ENCODE results near the gene POLH.
"Not testable (repeated sequence)": the region's sequence is repeated elsewhere in the genome, so short reads cannot be mapped to it uniquely, and the experiment has no call there.

POLH gene

GRCh38 chr6:43634702-43635303, 58.8 kb downstream of the POLH start:
- DNase-seq = no peak

DNA sequence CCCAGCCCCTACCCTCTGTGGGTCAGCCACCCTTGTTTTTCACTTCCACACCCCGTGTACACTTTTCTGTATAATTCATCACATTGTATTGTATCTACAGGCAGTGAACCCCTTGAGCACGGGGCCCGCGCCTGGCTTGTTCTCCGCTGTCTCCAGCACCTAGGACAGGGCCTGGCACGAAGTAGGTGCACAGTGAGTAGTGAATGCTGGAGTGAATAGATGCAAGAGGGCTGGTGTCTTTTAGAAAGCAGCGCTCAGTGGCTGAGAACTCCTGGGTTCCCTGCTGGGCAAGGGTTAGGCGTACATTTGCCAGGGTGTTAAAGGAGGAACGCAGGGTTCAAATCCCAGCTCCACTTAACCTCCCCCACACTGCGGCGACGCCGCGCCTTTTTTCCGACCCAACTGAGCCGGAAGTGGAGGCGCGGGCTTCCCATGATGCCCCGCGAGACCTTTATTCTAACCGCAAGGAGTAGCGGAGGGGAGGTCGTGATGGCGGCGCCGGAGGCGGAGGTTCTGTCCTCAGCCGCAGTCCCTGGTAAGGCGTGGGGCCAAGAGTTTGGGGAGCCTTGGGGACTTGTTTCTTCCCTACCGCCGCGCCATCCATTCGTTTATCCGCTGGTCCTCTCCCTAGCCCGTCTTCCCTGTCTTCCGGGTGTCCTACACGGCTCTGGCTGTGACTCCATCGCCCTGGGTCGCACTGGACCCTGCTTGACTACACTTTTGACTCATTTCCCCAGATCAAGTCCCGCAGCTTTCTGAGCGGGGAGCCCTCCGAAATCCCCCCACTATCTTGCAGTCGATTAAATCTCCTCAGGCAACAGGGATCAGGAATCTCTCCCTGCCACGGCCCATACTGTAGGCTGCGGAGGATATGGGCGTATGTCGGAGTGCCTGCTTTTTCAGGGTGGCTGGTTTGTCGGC, 59.7 kb downstream of the POLH start, which contains the start of gene MAD2L1BP:
Gene MAD2L1BP, plus strand, starts transcription at position 454 of the 921 bp plus-strand sequence. Its CDS starts 36 bp downstream, at position 490.
- DNase-seq = peak; percentile 80

DNA sequence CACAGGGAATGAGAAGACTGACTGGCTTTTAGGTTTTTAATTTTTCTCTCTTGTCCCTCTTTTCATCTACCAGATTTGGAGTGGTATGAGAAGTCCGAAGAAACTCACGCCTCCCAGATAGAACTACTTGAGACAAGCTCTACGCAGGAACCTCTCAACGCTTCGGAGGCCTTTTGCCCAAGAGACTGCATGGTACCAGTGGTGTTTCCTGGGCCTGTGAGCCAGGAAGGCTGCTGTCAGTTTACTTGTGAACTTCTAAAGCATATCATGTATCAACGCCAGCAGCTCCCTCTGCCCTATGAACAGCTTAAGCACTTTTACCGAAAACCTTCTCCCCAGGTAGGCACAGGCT, 60.3 kb downstream of the POLH start:
- DNase-seq = no peak

- DNase-seq = no peak
Observed at GRCh38 chr6:43639984-43640800, 64.2 kb downstream of the POLH start.

GRCh38 chr6:43644940-43645612, 69.1 kb downstream of the POLH start, which contains the start of gene RSPH9:
Gene RSPH9 (plus strand): TSS chr6:43645036. CDS start chr6:43645099, 63 bp downstream.
- peak; percentile 52 for DNase-seq

GRCh38 chr6:43645613-43645964, 69.6 kb downstream of the POLH start:
- no peak for DNase-seq

DNA sequence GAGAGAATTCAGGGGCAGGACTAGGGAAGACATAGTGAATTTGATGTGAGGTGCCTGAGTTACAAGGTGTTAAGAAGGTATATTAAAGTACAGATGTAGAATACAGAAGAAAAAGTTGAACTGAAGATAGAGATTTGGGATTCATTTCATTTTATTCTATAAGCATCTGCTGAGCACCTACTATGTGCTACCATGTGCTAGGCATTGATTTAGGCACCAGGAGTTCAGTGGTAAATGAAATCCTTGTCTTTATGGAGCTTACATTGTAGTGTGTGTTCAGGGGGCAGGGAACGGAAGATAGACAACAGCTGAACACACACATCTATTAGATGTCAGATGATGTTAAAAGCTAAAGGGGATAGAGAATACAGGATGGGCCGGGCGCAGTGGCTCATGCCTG, 71.6 kb downstream of the POLH start:
- DNase-seq = no peak

- no peak for DNase-seq
Observed at GRCh38 chr6:43648248-43648647, 72.3 kb downstream of the POLH start.

DNA sequence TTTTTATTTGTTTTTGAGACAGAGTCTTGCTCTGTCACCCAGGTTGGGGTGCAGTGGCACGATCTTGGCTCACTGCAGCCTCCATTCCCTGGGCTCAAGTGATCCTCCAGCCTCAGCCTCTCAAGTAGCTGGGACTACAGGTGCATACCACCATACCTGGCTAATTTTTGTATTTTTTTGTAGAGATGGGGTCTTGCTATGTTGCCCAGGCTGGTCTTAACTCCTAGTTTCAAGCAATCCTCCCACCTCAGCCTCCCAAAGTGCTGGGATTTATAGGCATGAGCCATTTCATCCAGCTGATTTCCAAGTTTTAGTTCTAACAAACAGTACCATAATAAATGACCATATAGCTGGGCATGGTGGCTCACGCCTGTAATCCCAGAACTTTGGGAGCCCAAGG, 76.8 kb downstream of the POLH start:
- DNase-seq = not testable (repeated sequence)

DNA sequence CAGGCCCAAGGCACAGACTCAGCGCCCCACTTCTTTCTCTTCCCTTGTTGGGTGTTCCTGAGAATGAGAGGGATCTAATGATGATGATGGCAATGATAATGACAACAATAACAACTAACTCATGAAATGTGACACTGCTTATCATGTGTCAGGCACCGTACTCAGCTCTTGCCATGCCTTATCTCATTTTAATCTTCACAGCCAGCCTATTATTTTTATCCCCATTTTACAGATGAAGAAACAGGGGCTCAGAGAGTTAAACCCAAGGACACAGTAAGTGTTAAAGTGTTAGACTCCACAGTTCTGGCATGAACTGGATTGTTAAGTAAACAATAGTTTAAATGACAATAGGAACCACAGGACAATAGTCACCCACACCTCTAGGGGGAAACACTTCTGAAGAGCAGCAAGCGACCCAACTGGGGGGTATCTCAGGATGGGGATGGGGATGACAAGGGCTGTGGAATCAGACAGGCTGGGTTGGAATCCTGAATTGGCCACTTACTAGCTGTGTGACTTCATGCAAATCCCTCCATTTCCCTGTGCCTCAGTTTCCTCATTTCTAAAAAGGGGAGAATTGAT, 81.3 kb downstream of the POLH start:
- DNase-seq = no peak

GRCh38 chr6:43658161-43658560, 82.2 kb downstream of the POLH start:
- DNase-seq = no peak

DNA sequence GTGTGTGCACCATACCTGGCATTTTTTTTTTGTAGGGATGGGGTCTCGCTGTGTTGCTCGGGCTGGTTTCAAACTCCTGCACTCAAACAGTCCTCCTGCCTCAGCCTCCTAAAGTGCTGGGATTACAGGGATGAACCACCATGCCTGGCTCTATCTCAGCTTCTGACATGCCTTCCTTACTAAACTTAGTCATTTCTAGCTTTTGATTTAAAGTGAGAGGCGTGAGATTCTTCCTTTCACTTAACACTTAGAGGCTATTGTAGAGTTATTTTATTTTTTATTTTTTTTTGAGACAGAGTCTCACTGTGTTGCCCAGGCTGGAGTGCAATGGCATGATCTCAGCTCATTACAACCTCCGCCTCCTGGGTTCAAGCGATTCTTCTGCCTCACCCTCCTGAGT, 87.0 kb downstream of the POLH start:
- DNase-seq = not testable (repeated sequence)
